Activated CD8-positive, alpha-beta memory T cell treated with anti-CD3 and anti-CD28 coated beads, Interleukin-2, amount 10 ng/mL, durations not matched to agents 7 days and 5 days (primary cell): ENCODE measurements around the gene IGSF9B. TPM values are rescaled to one million over a fixed set of nuclear protein-coding genes. Genes with fewer than 3 reads are reported as not detected.

Experiments
- ATAC-seq: fragments of 150-1000 bp; cut with Tn5 transposase; one replicate; pipeline ENCODE4 v1.10.0; 2021; ENCODE audit warnings: moderate library complexity
- CTCF ChIA-PET: fragments of 350-600 bp; sonication (Branson Sonifier 250); formaldehyde crosslinking; loops from one replicate; lab custom pipeline; 2021; ENCODE audit warnings: antibody characterized with exemption; lab: Charles Lee
- DNase-seq: peaks from one replicate; pipeline ENCODE4 v3.0.0-alpha.2; 2020
- H3K27ac Mint-ChIP-seq: one replicate; pipeline ENCODE4 v1.8.0; 2021; ENCODE audit warnings: mild to moderate bottlenecking, mixed read lengths
- H3K27me3 Mint-ChIP-seq: one replicate; pipeline ENCODE4 v1.8.0; 2021; ENCODE audit warnings: mixed read lengths
- H3K36me3 Mint-ChIP-seq: one replicate; pipeline ENCODE4 v1.8.0; 2021; ENCODE audit warnings: mild to moderate bottlenecking, mixed read lengths
- H3K4me1 Mint-ChIP-seq: one replicate; pipeline ENCODE4 v1.8.0; 2021; ENCODE audit warnings: mixed read lengths
- H3K4me3 Mint-ChIP-seq: one replicate; pipeline ENCODE4 v1.8.0; 2021; ENCODE audit warnings: mild to moderate bottlenecking, moderate library complexity, mixed read lengths
- H3K9me3 Mint-ChIP-seq: one replicate; pipeline ENCODE4 v1.8.0; 2022; ENCODE audit warnings: low read depth, mixed read lengths
- total RNA-seq, 2 experiments: library from RNA; stranded (reverse); gene quantifications; one replicate each; pipeline ENCODE4 v1.2.3, GENCODE V29; 2021

IGSF9B gene
- total RNA-seq, 2 experiments from 2014 or later = 19.6 to 34.5 TPM

DNA sequence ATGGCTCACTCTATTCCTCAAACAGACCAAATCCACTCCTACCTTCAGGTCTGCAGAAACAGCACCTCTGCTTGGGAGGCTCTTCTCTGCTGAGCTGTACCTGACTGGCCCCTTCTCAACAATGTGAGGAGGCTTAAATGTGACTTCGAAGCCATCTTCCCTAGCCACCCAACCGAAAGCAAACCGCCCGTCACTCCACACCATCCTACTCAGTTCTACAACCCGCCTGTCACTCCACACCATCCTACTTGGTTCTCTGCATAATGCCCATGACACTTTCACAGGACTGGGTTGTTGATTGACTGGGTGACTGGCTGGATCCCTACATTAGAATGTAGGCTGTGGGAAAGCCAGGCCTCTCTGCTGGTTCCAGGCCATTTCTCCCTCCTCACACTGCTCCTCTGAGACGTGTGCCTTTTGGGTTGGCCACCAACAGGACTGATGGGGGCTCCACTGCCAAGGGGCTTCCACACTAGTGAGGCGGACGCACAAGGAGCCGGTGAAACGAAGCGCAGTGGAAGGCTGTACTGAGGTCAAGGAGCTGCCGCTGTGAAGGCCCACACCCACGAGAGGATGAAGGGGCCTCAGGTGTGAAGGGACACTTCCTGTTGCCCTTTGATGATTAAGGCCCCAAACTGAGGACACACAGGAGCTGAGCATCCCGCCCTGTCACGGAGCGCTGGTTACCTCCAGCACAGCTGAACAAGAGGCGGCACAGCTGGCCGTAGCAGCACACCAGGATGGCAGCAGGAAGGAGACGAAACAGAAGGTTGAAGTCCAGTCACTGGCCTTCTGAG, 64.0 kb downstream of the IGSF9B start:
- CTCF ChIA-PET = no interaction called here
- no peaks in the 10 kb centered on the region for H3K36me3 Mint-ChIP-seq

DNA sequence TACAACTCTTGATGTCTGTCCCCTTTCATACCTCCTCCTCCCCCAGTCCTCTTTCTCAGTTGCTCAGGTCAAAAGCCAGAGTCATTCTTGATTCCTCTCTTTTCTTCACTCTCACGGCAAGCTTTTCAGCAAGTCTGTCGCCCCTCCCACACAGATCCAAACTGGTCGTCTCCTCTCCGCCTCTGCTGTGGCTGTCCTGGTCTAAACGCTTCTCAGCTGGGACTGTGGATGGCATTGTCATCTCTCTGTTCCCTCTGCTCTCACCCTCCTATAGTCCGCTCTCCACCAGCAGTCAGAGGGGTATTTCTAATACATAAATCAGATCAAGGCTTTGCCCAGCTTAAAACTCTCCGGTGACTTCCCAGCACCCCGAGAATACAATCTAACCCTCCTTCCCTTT, 64.6 kb downstream of the IGSF9B start:
- ATAC-seq (no peak), DNase-seq (peak; percentile 4)
- CTCF ChIA-PET = no interaction called here
- H3K27ac Mint-ChIP-seq = no peak overlapping the region
- H3K4me3 Mint-ChIP-seq = no peak overlapping the region
- H3K4me1 Mint-ChIP-seq = no peaks in the 10 kb centered on the region
- peaks cover 4% of the 10 kb centered on the region for H3K27me3 Mint-ChIP-seq
- no peaks in the 10 kb centered on the region for H3K9me3 Mint-ChIP-seq
- H3K36me3 Mint-ChIP-seq = no peaks in the 10 kb centered on the region

More for the DNA sequence above, 64.0 kb downstream of the IGSF9B start:
- DNase-seq (peak; percentile 39), ATAC-seq (no peak)
- Mint-ChIP-seq H3K9me3 (no peaks in the 10 kb centered on the region), H3K4me3 (no peak overlapping the region), H3K27ac (no peak overlapping the region), H3K27me3 (peaks cover 4% of the 10 kb centered on the region), H3K4me1 (no peaks in the 10 kb centered on the region)

DNA sequence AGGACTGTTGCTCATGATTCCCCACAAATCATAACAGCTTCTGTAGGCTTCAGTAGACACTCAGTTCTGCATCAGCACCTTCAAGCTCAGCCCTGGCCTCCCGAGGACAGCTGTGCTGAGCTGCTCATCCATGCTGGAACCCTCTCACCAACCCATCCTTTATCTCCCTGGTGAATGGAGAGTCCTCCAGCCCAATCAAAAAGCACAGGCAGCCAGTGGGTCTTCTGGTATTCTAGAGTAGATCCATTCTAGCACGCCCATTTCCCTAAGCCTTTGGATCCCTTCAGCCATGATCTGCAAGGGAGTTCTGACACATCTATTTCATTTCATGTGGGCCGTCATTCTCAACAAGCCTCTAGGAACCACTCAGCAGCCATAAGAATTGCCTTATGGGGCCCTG, 66.9 kb downstream of the IGSF9B start:
- Mint-ChIP-seq H3K36me3 (no peaks in the 10 kb centered on the region), H3K4me3 (no peak overlapping the region), H3K9me3 (no peaks in the 10 kb centered on the region), H3K27me3 (peaks cover 4% of the 10 kb centered on the region), H3K27ac (no peak overlapping the region), H3K4me1 (no peaks in the 10 kb centered on the region)
- peak; percentile 3 for DNase-seq
- CTCF ChIA-PET = no interaction called here
- ATAC-seq = no peak

DNA sequence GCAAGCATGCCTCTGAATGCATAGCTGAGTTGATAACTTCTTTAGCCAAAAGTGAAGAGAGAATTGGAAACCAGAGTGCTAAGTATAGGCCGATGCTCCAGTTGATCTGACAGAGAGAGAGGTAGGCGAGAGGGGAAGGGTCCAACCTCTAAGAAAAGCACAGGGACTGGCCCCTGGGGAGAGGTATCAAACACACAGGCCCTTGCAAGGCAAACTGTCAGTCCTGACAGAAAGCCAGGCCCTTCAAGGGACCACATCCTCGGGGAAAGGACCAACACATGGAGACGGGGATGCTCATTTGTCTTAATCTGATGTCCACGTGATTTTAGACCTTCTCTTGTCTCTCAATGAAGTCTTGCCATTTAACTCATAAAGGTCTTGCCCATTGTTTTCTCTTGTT, 67.6 kb downstream of the IGSF9B start:
- Mint-ChIP-seq H3K27ac (no peak overlapping the region), H3K36me3 (no peaks in the 10 kb centered on the region), H3K9me3 (no peaks in the 10 kb centered on the region), H3K27me3 (peaks cover 9% of the 10 kb centered on the region), H3K4me3 (no peak overlapping the region), H3K4me1 (no peaks in the 10 kb centered on the region)
- CTCF ChIA-PET = no interaction called here
- no peak for ATAC-seq
- peak; percentile 25 for DNase-seq

DNA sequence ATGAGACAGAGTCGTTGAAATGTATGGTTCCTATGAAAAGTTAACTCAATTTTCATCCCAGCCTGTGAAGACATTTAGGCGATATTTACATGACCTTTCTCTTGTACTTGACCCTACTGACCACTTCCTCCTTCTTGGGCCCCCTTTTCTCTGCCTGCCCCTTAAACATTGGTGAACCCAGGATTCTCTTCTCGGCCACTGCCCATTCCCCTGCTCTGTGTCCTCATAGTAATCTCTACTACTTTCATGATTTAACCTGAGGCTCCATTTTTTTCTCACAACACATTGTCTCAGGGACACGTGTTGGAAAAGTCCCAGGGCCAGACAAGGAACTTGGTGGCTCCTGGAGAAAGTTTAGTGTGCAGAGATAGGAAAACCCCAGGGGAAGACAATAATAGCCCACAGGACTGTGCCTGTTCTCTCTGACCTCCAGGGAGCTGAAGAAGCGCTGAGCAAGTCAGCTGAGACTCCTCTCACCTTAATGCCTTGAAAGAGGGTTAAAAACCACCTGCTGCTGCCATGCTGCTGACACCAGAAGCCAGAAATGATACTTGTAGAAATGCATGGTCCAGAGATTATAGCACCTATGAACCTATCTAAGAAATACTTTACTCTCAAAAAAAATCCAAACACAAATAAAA, 69.0 kb downstream of the IGSF9B start:
- CTCF ChIA-PET = no interaction called here
- no peaks in the 10 kb centered on the region for H3K36me3 Mint-ChIP-seq
- no peaks in the 10 kb centered on the region for H3K4me1 Mint-ChIP-seq
- H3K9me3 Mint-ChIP-seq = no peaks in the 10 kb centered on the region
- H3K4me3 Mint-ChIP-seq = no peak overlapping the region
- no peak overlapping the region for H3K27ac Mint-ChIP-seq
- DNase-seq (no peak), ATAC-seq (no peak)
- peaks cover 17% of the 10 kb centered on the region for H3K27me3 Mint-ChIP-seq

DNA sequence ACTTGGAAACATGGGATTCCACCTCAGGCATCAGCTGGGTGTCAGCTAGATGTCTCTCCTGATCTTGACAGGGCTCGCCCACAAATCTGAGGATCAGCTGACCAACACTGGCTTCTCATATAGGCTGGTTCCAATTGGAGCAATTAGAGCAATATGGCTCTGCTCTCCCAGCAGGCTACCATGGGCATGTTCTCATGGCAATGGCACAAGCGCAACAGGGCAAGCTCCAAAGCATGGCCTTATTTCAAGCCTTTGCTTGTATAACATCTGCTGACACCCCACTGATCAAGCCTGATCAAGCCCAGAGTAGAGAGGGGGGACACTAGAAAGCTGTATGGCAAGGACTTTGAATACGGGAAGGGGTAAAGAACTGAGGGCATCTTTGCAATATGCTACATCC, 70.7 kb downstream of the IGSF9B start:
- no peak overlapping the region for H3K27ac Mint-ChIP-seq
- H3K9me3 Mint-ChIP-seq = no peaks in the 10 kb centered on the region
- H3K4me3 Mint-ChIP-seq = no peak overlapping the region

DNA sequence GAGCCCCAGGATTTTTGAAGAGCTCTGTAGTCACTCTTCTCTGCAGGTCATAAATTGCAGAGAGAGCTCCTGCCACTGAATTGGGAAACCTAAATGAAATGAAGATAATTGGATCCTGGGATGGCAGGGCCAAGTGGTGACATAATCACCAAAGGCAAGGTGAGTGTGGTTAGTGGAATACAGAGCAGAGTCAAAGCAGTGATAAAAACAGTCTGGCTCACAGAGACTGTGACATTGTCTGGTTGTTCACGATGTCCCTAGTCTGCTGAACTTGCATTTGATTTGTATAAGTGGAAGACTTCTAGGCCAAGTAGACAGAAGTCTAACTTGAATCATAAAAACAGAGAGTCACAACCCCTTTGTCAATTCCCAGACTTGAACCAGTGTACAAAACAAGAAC, 84.6 kb downstream of the IGSF9B start:
- H3K27me3 Mint-ChIP-seq = peaks cover 15% of the 10 kb centered on the region
- no peak overlapping the region for H3K4me3 Mint-ChIP-seq
- no peak overlapping the region for H3K27ac Mint-ChIP-seq
- H3K36me3 Mint-ChIP-seq = no peaks in the 10 kb centered on the region
- CTCF ChIA-PET = no interaction called here
- ATAC-seq = no peak
- no peaks in the 10 kb centered on the region for H3K4me1 Mint-ChIP-seq
- DNase-seq = no peak
- H3K9me3 Mint-ChIP-seq = no peaks in the 10 kb centered on the region

More for the DNA sequence above, 70.7 kb downstream of the IGSF9B start:
- CTCF ChIA-PET = no interaction called here
- DNase-seq (no peak), ATAC-seq (no peak)
- no peaks in the 10 kb centered on the region for H3K4me1 Mint-ChIP-seq
- no peaks in the 10 kb centered on the region for H3K36me3 Mint-ChIP-seq
- H3K27me3 Mint-ChIP-seq = peaks cover 21% of the 10 kb centered on the region

DNA sequence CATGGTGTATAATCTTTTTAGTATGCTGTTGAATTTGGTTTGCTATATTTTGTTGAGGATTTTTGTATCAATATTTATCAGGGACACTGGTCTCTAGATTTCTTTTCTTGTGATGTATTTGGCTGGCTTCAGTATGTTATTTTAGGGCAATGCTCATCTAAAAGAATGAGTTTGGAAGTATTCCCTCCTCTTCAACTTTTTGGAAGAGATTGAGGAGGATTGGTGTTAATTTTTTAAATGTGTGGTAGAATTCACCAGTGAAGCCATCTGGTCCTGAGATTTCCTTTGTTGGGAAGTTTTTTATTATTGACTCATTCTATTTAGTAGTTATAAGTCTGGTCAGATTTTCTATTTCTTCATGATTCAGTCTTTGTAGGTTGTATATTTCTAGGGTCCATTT, 89.3 kb downstream of the IGSF9B start:
- peaks cover 21% of the 10 kb centered on the region for H3K27me3 Mint-ChIP-seq
- no peak overlapping the region for H3K27ac Mint-ChIP-seq
- no peaks in the 10 kb centered on the region for H3K36me3 Mint-ChIP-seq
- DNase-seq (no peak), ATAC-seq (no peak)
- H3K4me3 Mint-ChIP-seq = no peak overlapping the region
- no peaks in the 10 kb centered on the region for H3K4me1 Mint-ChIP-seq
- no peaks in the 10 kb centered on the region for H3K9me3 Mint-ChIP-seq
- CTCF ChIA-PET = no interaction called here

DNA sequence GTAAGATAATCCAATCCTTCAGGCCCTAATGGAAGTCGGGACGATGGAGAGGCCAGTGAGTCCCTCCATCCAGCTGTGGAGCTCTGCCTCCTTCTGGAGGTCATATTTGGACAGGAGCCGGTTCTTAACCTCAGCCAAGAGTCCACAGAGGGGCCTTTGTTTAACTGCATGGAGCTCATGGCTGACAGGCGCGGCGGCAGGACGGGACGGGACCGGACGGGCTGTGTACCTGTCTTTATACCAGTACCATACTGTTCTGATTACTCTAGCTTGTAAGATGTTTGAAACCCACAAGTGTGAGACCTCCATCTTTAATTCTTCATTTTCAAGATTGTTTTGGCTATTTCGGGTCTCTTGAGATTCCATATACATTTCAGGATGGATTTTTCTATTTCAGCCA, 91.3 kb downstream of the IGSF9B start:
- H3K27ac Mint-ChIP-seq = no peak overlapping the region
- ATAC-seq (no peak), DNase-seq (no peak)
- CTCF ChIA-PET = no interaction called here
- H3K4me1 Mint-ChIP-seq = no peaks in the 10 kb centered on the region
- H3K9me3 Mint-ChIP-seq = no peaks in the 10 kb centered on the region
- H3K27me3 Mint-ChIP-seq = peaks cover 30% of the 10 kb centered on the region
- no peaks in the 10 kb centered on the region for H3K36me3 Mint-ChIP-seq
- no peak overlapping the region for H3K4me3 Mint-ChIP-seq

DNA sequence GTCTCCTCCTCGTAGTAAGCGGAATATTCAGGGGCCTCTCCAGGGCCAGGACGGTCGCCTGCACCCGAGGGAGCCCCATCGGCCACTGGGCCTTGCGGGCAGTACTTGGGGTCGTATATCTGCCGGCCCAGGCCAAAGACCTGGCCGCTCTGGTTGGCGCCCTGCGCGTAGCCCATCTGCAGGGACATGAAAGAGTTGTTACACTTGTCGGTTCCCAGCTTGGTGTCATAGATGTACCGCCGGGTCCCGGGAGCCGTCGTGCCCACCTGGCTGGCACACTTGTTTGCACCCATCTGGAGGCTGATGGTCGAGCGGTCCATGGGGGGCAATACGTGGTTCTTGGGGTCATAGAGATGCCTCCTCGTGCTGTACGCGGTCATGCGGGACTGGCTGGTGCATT, 92.0 kb downstream of the IGSF9B start:
- Mint-ChIP-seq H3K36me3 (no peaks in the 10 kb centered on the region), H3K9me3 (no peaks in the 10 kb centered on the region), H3K4me1 (no peaks in the 10 kb centered on the region), H3K27ac (no peak overlapping the region), H3K27me3 (peaks cover 31% of the 10 kb centered on the region), H3K4me3 (no peak overlapping the region)
- no peak for ATAC-seq
- CTCF ChIA-PET = no interaction called here
- no peak for DNase-seq

DNA sequence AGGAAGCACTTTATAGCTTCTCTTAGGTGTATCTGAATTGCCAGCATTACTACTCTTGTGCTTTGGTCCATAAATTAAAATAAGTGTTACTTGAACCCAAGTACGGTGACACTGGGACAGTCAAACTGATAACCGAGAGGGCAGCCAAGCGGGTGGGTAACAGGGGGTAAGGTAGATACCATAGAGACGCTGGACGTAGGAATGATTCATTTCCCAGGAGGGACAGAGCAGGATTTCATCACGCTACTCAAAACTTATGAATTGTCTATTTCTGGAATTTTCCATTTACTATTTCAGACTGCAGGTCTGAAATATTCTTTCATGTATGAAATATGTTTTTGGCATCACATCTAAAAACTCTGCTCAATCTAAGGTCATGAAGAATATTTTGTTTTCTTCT, 96.6 kb downstream of the IGSF9B start:
- H3K27me3 Mint-ChIP-seq = peaks cover 49% of the 10 kb centered on the region
- ATAC-seq (no peak), DNase-seq (no peak)
- CTCF ChIA-PET = no interaction called here
- no peaks in the 10 kb centered on the region for H3K9me3 Mint-ChIP-seq
- H3K4me3 Mint-ChIP-seq = no peak overlapping the region
- H3K4me1 Mint-ChIP-seq = no peaks in the 10 kb centered on the region
- H3K27ac Mint-ChIP-seq = no peak overlapping the region
- no peaks in the 10 kb centered on the region for H3K36me3 Mint-ChIP-seq

Other genes with a start within 250 kb of the IGSF9B start
- not detected for gene SPATA19, start 111.5 kb downstream of the IGSF9B start, total RNA-seq
- 1 to 10 TPM; 3.2 to 4.4 TPM for gene JAM3, start 112.1 kb upstream of the IGSF9B start, total RNA-seq